ENCODE data around the gene ACOT7. TPM values are rescaled to one million over a fixed set of nuclear protein-coding genes. Genes with fewer than 3 reads are reported as not detected.

The ACOT7 gene
- total RNA-seq, 1 donor from 2014 or later: 11.9 TPM

- ATAC-seq: no peak
- DNase-seq (ENCODE audit: low spot score): no peak
- intact Hi-C loops (cut with DNase I): no loop called here
Measured at GRCh38 chr1:6265151-6265550, 128.4 kb downstream of the ACOT7 start.

DNA sequence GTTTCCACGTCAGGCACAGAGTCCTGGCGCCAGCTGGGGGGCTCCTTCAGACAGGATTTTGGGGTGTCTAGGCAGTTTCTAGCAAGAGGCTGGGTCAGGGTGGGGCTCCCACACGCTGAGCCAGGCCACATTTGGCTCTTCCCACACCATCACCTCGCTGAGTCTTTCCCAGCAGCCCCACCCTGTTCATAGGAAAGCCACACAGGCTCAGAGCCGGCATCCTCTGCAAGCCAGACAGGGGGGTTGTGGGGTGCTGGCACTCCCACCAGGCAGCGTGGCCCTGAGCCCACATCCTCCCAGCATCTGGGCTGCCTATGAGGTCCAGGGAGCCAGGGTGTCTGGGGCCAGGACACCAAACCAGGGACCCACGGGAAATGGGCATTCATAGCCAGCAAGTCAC lies 129.9 kb downstream of the ACOT7 start:
- intact Hi-C loops (cut with DNase I): no loop called here

DNA sequence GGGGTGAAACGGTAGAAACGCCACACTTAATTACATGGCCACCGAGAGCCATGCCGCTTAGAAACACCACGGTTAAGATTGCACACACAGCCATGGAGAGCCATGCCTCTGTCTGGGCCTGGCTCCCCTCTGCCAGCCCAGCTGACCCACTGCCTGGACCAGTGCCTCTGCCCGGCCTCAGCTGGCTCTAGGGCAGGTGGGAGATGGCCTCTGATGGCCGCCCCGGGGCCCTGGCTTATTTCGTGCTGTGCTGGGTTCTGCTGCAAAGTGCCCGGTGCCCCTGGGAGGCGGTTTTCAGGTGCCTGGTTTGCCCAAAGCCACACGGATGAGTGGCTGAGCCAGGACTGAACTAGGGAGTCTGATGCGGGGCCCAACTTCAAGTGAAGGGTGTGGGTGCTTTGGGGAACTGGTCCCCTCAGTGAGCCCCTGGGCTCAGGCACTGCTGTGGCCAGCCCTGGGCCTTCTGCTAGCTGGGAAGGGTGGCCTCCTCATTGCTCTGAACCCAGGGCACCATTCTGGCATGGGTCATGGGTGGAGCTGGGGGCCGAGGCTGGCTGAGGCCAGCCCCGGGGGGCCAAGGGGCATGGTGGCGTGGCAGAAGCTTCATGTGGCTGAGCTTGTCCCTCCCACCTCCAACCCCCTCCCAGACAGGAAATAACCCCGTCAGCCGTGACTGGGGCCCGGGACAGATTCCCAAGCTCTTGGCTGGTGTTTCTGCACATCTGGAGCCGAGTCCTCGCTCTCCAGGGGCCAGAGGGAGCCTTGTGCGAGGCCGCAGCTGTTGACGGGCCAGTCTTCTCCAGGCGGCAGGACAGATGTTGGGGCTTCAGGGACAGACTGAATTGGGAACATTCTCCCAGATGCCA lies 130.8 kb downstream of the ACOT7 start:
- ATAC-seq (peak; percentile 40), DNase-seq (ENCODE audit: low spot score) (no peak)
- intact Hi-C loops (cut with DNase I): no loop called here

More for the DNA sequence above, 129.9 kb downstream of the ACOT7 start:
- ATAC-seq: no peak
- no peak for DNase-seq (ENCODE audit: low spot score)

- no peak for ATAC-seq
- intact Hi-C loops (cut with DNase I): no loop called here
- DNase-seq (ENCODE audit: low spot score): no peak
Measured at GRCh38 chr1:6261615-6261995, 132.0 kb downstream of the ACOT7 start.

DNA sequence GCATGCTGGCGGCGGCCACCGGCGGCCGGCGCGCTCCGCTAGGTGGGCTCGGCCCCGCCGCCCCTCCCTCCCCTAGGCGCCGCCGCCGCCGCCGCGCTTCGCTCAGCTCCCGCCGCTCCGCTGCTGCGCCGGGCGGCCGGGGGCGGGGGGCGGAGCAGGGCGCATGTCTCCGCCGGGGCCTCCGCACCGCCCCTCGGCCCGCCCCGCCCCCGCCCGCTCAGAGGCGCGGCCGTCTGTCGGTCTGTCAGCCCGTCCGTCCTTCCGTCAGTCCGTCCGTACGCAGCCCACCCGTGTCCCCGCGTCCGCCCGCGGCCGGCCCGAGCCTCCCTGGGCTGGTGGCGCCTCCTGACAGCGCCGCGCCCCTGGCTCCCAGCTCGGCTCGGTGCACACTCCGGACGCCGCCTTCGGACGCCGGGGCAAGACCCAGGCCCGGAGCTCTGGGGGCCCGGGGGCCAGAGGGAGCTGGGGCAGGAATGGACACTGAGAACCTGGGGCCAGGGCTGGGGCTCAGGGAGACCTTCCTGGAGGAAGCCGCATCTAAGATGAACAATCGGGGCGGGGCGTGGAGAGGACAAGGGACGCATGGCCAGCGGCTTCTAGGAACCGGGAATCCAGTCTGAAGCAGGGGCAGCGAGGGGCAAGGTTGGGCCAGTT lies 132.5 kb downstream of the ACOT7 start, which contains the start of gene GPR153:
TSS of gene GPR153 (minus strand) at position 138 of the 654 bp plus-strand sequence. CDS start 6,193 bp downstream, outside the sequence.
- DNase-seq (ENCODE audit: low spot score): no peak
- no peak for ATAC-seq
- intact Hi-C loops (cut with DNase I): no loop called here

DNA sequence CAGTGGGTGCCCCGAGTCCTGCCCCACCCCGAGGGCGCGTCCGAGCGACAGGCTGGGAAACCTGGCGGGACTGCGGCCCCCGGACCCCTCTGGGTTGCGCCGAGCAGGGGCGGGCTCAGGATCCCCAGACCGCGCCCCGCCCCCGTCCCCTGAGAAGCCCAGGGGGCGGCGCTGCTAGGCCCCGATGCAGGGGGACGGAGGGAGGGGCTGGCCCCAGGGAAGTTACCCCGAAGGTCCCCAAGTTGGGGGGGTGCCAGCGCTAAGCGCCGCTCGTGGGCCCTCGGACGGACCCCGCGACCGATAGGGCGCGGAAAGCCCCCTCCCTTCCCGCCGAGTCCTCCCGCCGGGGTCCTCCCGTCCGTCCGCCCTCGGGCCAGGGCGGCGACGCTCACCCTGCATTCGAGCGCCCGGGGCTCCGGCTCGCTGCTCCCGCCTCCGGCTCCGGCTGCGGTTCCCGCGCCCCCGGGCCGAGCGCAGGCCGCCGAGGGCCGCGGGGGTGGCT lies 133.1 kb downstream of the ACOT7 start:
- intact Hi-C loops (cut with DNase I): no loop called here
- ATAC-seq (no peak), DNase-seq (ENCODE audit: low spot score) (no peak)

- ATAC-seq (peak; percentile 87), DNase-seq (ENCODE audit: low spot score) (peak; percentile 90)
- intact Hi-C loops (cut with DNase I): no loop called here
Measured at GRCh38 chr1:6259491-6260362, 133.8 kb downstream of the ACOT7 start.

DNA sequence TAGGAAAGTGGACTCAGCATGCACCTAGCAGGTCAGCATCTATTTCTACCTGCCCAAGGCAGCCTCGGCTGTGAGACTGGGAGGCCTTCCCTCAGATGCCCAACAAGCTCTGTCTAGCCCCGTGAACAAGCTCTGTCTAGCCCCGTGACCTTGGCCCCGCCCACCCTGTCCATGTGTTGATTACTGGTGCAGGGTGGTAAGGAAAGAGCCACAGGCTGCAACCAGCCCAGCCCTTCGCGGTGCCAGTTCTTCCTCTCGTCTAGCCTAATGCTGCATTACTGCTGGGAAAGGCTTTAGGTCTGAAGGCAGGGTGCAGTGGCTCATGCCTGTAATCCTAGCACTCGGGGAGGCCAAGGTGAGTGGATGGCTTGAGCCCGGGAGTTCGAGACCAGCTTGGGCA lies 134.9 kb downstream of the ACOT7 start:
- DNase-seq (ENCODE audit: low spot score): no peak
- ATAC-seq: no peak
- intact Hi-C loops (cut with DNase I): no loop called here

- ATAC-seq: no peak
- no peak for DNase-seq (ENCODE audit: low spot score)
- intact Hi-C loops (cut with DNase I): no loop called here
Measured at GRCh38 chr1:6257541-6258069, 136.0 kb downstream of the ACOT7 start.

DNA sequence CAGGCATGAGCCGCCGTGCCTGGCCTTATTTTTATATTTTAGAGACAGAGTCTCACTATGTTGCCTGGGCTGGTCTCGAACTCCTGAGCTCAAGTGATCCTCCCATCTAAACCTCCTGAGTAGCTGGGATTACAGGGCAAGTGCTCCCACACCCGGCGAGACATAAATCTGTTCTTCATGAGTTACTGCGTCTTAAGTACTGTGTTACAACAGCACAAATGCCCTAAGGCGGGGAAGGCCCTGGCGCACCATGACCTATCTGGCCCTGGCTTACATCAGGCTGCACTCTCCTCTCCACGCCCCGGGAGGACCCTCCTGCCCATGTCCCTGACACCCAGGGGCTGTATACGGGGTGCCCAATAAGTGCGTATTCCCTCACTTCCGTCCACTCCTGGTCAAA lies 136.9 kb downstream of the ACOT7 start:
- intact Hi-C loops (cut with DNase I): no loop called here
- no peak for ATAC-seq
- no peak for DNase-seq (ENCODE audit: low spot score)

DNA sequence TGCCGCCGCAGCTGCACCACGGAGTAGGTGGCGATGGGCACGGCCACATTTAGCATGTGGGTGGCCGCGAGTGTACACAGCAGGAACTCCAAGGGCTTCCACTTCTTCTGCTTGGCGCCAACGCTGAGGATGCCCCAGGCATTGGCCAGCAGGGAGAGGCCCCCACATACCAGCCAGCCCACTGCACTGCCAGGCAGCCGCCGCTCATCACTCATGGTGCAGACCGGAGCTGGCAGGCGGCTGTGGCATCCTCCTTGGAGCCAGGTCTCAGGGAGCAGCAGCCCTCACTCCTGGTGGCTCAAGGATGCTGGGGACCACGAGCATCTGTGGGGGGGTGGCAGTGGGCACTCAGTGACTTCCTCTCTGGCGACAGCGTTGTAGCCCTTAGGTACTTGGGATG lies 138.9 kb downstream of the ACOT7 start:
- no peak for DNase-seq (ENCODE audit: low spot score)
- intact Hi-C loops (cut with DNase I): no loop called here
- no peak for ATAC-seq

- ATAC-seq (no peak), DNase-seq (ENCODE audit: low spot score) (no peak)
- intact Hi-C loops (cut with DNase I): no loop called here
Measured at GRCh38 chr1:6253380-6253779, 140.2 kb downstream of the ACOT7 start.

DNA sequence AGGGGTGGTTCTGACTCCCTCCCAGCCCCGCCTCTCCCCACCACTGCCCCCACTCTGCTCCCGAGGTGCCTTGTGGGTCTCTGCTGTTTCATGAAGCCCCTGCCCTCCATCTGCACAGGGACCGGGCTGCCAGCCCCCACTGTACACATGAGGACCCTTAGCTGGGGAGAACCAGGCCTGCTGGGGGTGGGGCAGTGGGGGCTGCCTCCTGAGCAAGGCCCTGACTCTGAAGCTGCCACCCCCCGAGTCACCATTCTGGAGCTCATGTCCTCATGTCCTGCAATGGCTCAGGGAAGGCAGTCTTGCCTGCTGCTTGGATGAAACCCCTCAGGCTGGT lies 141.2 kb downstream of the ACOT7 start:
- ATAC-seq (no peak), DNase-seq (ENCODE audit: low spot score) (no peak)
- intact Hi-C loops (cut with DNase I): no loop called here

DNA sequence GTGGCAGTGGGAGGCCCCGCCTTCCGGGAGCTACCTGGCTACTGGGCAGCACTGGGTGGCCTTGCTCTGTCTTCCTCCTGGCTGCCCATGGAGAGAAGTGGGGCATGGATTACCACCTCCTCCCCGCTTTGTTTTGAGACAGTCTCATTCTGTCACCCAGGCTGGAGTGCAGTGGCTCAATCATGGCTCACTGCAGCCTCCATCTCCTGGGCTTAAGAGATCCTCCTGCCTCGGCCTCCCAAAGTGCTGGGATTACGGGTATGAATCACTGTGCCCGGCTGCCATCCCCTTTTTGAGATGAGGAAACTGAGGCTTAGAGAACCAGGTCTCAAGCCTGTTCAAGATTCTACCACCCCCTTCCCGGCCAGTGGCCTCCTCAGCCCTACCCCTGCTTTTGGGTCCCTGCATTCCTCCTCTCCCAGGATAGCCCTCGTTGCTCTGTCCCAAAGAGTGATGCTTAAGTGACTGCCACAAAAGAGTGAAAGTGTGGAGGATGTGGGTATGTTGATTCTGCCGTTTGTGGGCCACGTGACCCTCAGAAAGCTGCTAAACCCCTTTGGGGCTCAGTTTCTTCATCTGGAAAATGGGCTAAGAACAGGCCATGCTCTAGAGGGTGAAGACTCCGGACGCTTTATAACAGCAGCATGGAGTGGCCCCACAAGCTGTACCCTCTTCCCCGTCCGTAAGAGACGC lies 141.7 kb downstream of the ACOT7 start:
- intact Hi-C loops (cut with DNase I): no loop called here
- ATAC-seq (no peak), DNase-seq (ENCODE audit: low spot score) (no peak)

DNA sequence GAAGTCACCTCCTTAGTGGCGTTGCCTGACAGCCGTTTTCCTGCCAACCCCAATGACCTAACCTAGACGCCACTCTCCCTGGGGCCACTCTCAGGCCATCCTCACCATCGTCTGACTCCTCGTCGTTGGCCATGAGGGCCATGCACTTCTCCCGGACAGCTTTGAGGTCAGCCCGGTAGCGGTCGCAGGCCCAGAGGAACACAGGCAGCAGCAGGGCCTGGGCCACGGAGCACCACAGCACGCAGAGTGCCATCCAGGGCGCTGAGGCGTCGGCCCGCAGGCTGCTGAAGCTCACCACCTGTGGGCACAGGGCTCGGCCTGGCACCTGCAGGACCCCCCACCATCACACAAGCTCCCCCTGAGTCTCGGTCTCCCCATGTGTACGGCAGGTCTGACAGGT lies 142.3 kb downstream of the ACOT7 start:
- no peak for ATAC-seq

GRCh38 chr1:6249739-6250689 lies 143.6 kb downstream of the ACOT7 start:
- ATAC-seq: no peak
- DNase-seq (ENCODE audit: low spot score): no peak
- intact Hi-C loops (cut with DNase I): loop anchor here (5.0 to 10.0 kb wide), 4 partner anchors 87 to 198 kb away; no protein-coding TSS in a partner anchor

More for the DNA sequence above, 142.3 kb downstream of the ACOT7 start:
- intact Hi-C loops (cut with DNase I): no loop called here
- DNase-seq (ENCODE audit: low spot score): no peak

DNA sequence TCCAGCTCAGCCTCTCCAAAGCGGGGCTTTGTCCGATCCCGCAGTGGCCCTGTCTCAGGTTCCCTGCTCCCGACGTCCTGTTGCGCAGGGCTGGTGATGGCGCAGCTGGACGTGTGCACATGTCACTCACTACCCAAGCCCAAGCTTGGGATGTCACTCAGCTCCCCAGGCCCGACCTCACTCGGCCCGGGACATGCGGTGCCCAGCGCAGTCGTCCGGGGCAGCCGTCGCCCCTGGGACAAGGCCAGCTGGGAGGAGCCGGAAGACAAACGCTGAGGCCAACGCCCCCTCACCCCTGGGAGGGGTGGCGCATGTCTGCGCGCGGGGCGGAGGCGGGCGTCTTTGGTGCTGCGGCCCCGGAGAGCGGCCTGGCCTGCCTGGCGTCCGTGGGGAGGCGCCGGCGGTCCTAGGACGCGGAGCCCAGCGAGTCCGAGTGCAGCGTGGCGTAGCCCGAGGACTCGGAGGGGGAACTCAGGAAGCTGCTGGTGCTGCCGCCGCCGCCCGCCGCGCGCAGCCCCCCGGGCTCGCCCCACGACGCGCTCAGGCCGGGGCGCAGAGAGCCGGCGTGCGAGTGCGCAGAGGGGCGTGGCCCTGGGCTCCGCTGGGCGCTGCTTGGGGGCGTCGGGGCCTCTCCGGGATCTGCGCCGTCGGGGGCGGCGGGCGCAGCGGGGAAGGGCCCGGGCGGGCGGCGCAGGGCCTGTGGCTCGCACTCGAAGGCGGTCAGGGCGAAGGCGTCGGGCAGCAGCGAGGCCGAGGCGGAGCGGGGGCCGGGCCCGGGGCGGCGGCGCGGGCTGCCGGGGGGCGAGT lies 144.4 kb downstream of the ACOT7 start:
- peak; percentile 7 for ATAC-seq
- DNase-seq (ENCODE audit: low spot score): no peak
- intact Hi-C loops (cut with DNase I): loop anchor here (5.0 to 10.0 kb wide), 4 partner anchors 88 to 197 kb away; no protein-coding TSS in a partner anchor

All from sciatic nerve (tissue), 2 donors.